Measurements from ENCODE around the gene ZBED4.
"Not testable (repeated sequence)": the region's sequence is repeated elsewhere in the genome, so short reads cannot be mapped to it uniquely, and the experiment has no call there.

GRCh38 chr22:49821741-49822140 is 31.9 kb upstream of the ZBED4 start:
- TF ChIP-seq, protein P1, sequence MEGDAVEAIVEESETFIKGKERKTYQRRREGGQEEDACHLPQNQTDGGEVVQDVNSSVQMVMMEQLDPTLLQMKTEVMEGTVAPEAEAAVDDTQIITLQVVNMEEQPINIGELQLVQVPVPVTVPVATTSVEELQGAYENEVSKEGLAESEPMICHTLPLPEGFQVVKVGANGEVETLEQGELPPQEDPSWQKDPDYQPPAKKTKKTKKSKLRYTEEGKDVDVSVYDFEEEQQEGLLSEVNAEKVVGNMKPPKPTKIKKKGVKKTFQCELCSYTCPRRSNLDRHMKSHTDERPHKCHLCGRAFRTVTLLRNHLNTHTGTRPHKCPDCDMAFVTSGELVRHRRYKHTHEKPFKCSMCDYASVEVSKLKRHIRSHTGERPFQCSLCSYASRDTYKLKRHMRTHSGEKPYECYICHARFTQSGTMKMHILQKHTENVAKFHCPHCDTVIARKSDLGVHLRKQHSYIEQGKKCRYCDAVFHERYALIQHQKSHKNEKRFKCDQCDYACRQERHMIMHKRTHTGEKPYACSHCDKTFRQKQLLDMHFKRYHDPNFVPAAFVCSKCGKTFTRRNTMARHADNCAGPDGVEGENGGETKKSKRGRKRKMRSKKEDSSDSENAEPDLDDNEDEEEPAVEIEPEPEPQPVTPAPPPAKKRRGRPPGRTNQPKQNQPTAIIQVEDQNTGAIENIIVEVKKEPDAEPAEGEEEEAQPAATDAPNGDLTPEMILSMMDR (IDR thresholded peaks at IDR 0.05): not testable (repeated sequence)
- TF ChIP-seq POLR2A (IDR thresholded peaks at IDR 0.05): not testable (repeated sequence)

Measured in uterus (tissue), 2 donors.